ENCODE data around the gene MYT1. TPM values are rescaled to one million over a fixed set of nuclear protein-coding genes. Genes with fewer than 3 reads are reported as not detected.

The MYT1 gene
- total RNA-seq, 1 experiment from 2014 or later, result not detected

GRCh38 chr20:64188682-64189529 is 24.7 kb downstream of the MYT1 start:
- no TSS peak for BruUV-seq (replicated peaks)
- peak; percentile 21 for DNase-seq (ENCODE audit: unreplicated experiment)
- ChIA-PET POLR2A (no interaction called here), CTCF (interaction anchor here (0.9 kb wide), 1 partner anchor 20 kb away, joined by 3 read pairs; no protein-coding TSS in a partner anchor)
- intact Hi-C loops (cut with micrococcal nuclease), result no loop called here
- no peaks in the 10 kb centered on the region for H3K9me3 Mint-ChIP-seq (ENCODE audit: unreplicated experiment)
- H3K4me3 Mint-ChIP-seq (ENCODE audit: unreplicated experiment), result no peak overlapping the region
- TF ChIP-seq CTCF (IDR thresholded peaks at IDR 0.05; ENCODE audit: unreplicated experiment), result no peak
- no peaks in the 10 kb centered on the region for H3K36me3 Mint-ChIP-seq (ENCODE audit: insufficient read depth, unreplicated experiment)
- no peaks in the 10 kb centered on the region for H3K4me1 Mint-ChIP-seq (ENCODE audit: insufficient read depth, unreplicated experiment)
- H3K27me3 Mint-ChIP-seq (ENCODE audit: insufficient read depth, unreplicated experiment), result peaks cover 70% of the 10 kb centered on the region
- no peak overlapping the region for H3K27ac Mint-ChIP-seq (ENCODE audit: low read depth, unreplicated experiment)

- no peaks in the 10 kb centered on the region for H3K4me1 Mint-ChIP-seq (ENCODE audit: insufficient read depth, unreplicated experiment)
- intact Hi-C loops (cut with micrococcal nuclease), result no loop called here
- no TSS peak for BruUV-seq (replicated peaks)
- ChIA-PET CTCF (interaction anchor here (0.9 kb wide), 1 partner anchor 19 kb away, joined by 3 read pairs; no protein-coding TSS in a partner anchor), POLR2A (no interaction called here)
- no peak overlapping the region for H3K4me3 Mint-ChIP-seq (ENCODE audit: unreplicated experiment)
- H3K9me3 Mint-ChIP-seq (ENCODE audit: unreplicated experiment), result no peaks in the 10 kb centered on the region
- H3K27me3 Mint-ChIP-seq (ENCODE audit: insufficient read depth, unreplicated experiment), result peaks cover 70% of the 10 kb centered on the region
- no peak for DNase-seq (ENCODE audit: unreplicated experiment)
- no peaks in the 10 kb centered on the region for H3K36me3 Mint-ChIP-seq (ENCODE audit: insufficient read depth, unreplicated experiment)
- TF ChIP-seq CTCF (IDR thresholded peaks at IDR 0.05; ENCODE audit: unreplicated experiment), result no peak
- no peak overlapping the region for H3K27ac Mint-ChIP-seq (ENCODE audit: low read depth, unreplicated experiment)
Measured at GRCh38 chr20:64189530-64189966, 25.3 kb downstream of the MYT1 start.

- no TSS peak for BruUV-seq (replicated peaks)
- Mint-ChIP-seq H3K9me3 (ENCODE audit: unreplicated experiment) (no peaks in the 10 kb centered on the region), H3K27ac (ENCODE audit: low read depth, unreplicated experiment) (no peak overlapping the region), H3K4me3 (ENCODE audit: unreplicated experiment) (no peak overlapping the region), H3K4me1 (ENCODE audit: insufficient read depth, unreplicated experiment) (no peaks in the 10 kb centered on the region), H3K36me3 (ENCODE audit: insufficient read depth, unreplicated experiment) (no peaks in the 10 kb centered on the region), H3K27me3 (ENCODE audit: insufficient read depth, unreplicated experiment) (peaks cover 70% of the 10 kb centered on the region)
- no peak for TF ChIP-seq CTCF (IDR thresholded peaks at IDR 0.05; ENCODE audit: unreplicated experiment)
- ChIA-PET POLR2A (no interaction called here), CTCF (interaction anchor here (0.9 kb wide), 1 partner anchor 19 kb away, joined by 3 read pairs; no protein-coding TSS in a partner anchor)
- intact Hi-C loops (cut with micrococcal nuclease), result no loop called here
- no peak for DNase-seq (ENCODE audit: unreplicated experiment)
Measured at GRCh38 chr20:64189986-64190385, 25.7 kb downstream of the MYT1 start.

- Mint-ChIP-seq H3K27ac (ENCODE audit: low read depth, unreplicated experiment) (no peak overlapping the region), H3K27me3 (ENCODE audit: insufficient read depth, unreplicated experiment) (peaks cover 71% of the 10 kb centered on the region), H3K36me3 (ENCODE audit: insufficient read depth, unreplicated experiment) (no peaks in the 10 kb centered on the region), H3K4me1 (ENCODE audit: insufficient read depth, unreplicated experiment) (no peaks in the 10 kb centered on the region), H3K9me3 (ENCODE audit: unreplicated experiment) (no peaks in the 10 kb centered on the region), H3K4me3 (ENCODE audit: unreplicated experiment) (no peak overlapping the region)
- DNase-seq (ENCODE audit: unreplicated experiment), result no peak
- BruUV-seq (replicated peaks), result no TSS peak
- ChIA-PET CTCF (no interaction called here), POLR2A (interaction anchor here (0.5 kb wide), 1 partner anchor 20 kb away, joined by 3 read pairs; no protein-coding TSS in a partner anchor)
- TF ChIP-seq CTCF (IDR thresholded peaks at IDR 0.05; ENCODE audit: unreplicated experiment), result no peak
- intact Hi-C loops (cut with micrococcal nuclease), result no loop called here
Measured at GRCh38 chr20:64191002-64191401, 26.8 kb downstream of the MYT1 start.

All from MCF 10A (cell line).